Fibroblast of lung (primary cell): ENCODE measurements around the gene ZNF407.

Experiments used
- CTCF ChIP-seq, 2 donors: IDR thresholded peaks in 1 of 2; conservative IDR thresholded peaks in 1 of 2; 1 replicate in 1 of 2; 2 replicates in 1 of 2; pipeline ENCODE4 v1.5.1; 2011 to 2012; ENCODE audit warnings: low read length in 2 of 2, control low read depth in 1 of 2, inconsistent platforms in 1 of 2, low read depth in 1 of 2, mild to moderate bottlenecking in 1 of 2
- EZH2 ChIP-seq: IDR thresholded peaks from 2 replicates; pipeline ENCODE4 v1.5.1; 2012; ENCODE audit warnings: low read length, control low read depth, mild to moderate bottlenecking; ENCODE audit errors: missing control alignments

GRCh38 chr18:75009296-75009695, 411.6 kb downstream of the ZNF407 start:
- TF ChIP-seq CTCF (conservative IDR thresholded peaks at IDR 0.05 in 1 of 2, IDR thresholded peaks at IDR 0.05 in 1 of 2; ENCODE audit: low read depth in 1 of 2, low read length in 2 of 2) = no peak
- no peak for TF ChIP-seq EZH2
